H1 (cell line): ENCODE results near the gene NUTM2G. TPM values are rescaled to one million over a fixed set of nuclear protein-coding genes. Genes with fewer than 3 reads are reported as not detected.

ENCODE experiments used
- CTCF ChIA-PET: fragments of 300-600 bp; sonication (Branson Sonifier 250); formaldehyde crosslinking; loops from one replicate; lab custom pipeline; 2021; ENCODE audit not compliant: partially characterized antibody; lab: Charles Lee
- POLR2A ChIA-PET: fragments of 300-600 bp; sonication (Branson Sonifier 250); formaldehyde crosslinking; loops from one replicate; lab custom pipeline; 2021; ENCODE audit warnings: inconsistent platforms; ENCODE audit not compliant: partially characterized antibody; lab: Charles Lee
- DNase-seq, 2 experiments: peaks; one replicate each; pipeline versions ENCODE4 v3.0.0 to v3.0.0-alpha.2; 2010 to 2022; ENCODE audit warnings: low spot score in 2 of 2, low read depth in 1 of 2, mixed read lengths in 1 of 2
- FAIRE-seq: peaks from 2 replicates; lab custom pipeline; 2011; peaks lifted over from hg19 to GRCh38; lab: Jason Lieb, UNC
- H2AFZ ChIP-seq: 2 replicates; pipeline ENCODE4 v1.8.1; 2012; ENCODE audit warnings: low read length, inconsistent platforms
- H2AK5ac ChIP-seq: 2 replicates; pipeline ENCODE4 v1.6.1; 2013; ENCODE audit warnings: low read depth, low read length
- H2BK120ac ChIP-seq: replicated peaks from 2 replicates; pipeline ENCODE3; 2013; ENCODE audit warnings: low read depth, low read length, inconsistent platforms
- H2BK12ac ChIP-seq: 2 replicates; pipeline ENCODE4 v1.6.1; 2013; ENCODE audit warnings: low read depth, low read length
- H2BK15ac ChIP-seq: 2 replicates; pipeline ENCODE4 v1.6.1; 2013; ENCODE audit warnings: low read length
- H2BK20ac ChIP-seq: 2 replicates; pipeline ENCODE4 v1.6.1; 2013; ENCODE audit warnings: low read length
- H2BK5ac ChIP-seq: 2 replicates; pipeline ENCODE4 v1.6.1; 2013; ENCODE audit warnings: low read depth, low read length
- H3K14ac ChIP-seq: 2 replicates; pipeline ENCODE4 v1.6.1; 2013; ENCODE audit warnings: inconsistent platforms; ENCODE audit not compliant: insufficient read length
- H3K18ac ChIP-seq: 2 replicates; pipeline ENCODE4 v1.6.1; 2013; ENCODE audit warnings: low read length; ENCODE audit errors: extremely low read depth
- H3K23ac ChIP-seq: 2 replicates; pipeline ENCODE4 v1.6.1; 2013; ENCODE audit warnings: inconsistent platforms; ENCODE audit not compliant: insufficient read length
- H3K23me2 ChIP-seq: 2 replicates; pipeline ENCODE4 v1.6.1; 2013; ENCODE audit warnings: low read depth, low read length
- H3K27ac ChIP-seq: 2 replicates; pipeline ENCODE4 v1.6.1; 2011; ENCODE audit warnings: low read depth, low read length, inconsistent platforms
- H3K27me3 ChIP-seq, 4 experiments: replicated peaks in 1 of 4; 1 replicate in 1 of 4; 2 replicates in 3 of 4; pipeline versions ENCODE4 v1.6.1 to v1.8.1; 2011 to 2013; ENCODE audit warnings: low read length in 3 of 4, mild to moderate bottlenecking in 3 of 4, inconsistent platforms in 2 of 4, mixed read lengths in 2 of 4, moderate library complexity in 1 of 4; ENCODE audit not compliant: control insufficient read depth in 3 of 4, insufficient read depth in 3 of 4; ENCODE audit errors: extremely low read depth in 1 of 4
- H3K36me3 ChIP-seq, 4 experiments: 2 replicates each; pipeline versions ENCODE4 v1.6.1 to v1.8.1; 2011 to 2013; ENCODE audit warnings: mild to moderate bottlenecking in 4 of 4, low read length in 3 of 4, moderate library complexity in 2 of 4, control low read depth in 1 of 4, inconsistent platforms in 1 of 4; ENCODE audit not compliant: insufficient read depth in 4 of 4, control insufficient read depth in 2 of 4
- H3K4ac ChIP-seq: replicated peaks from 2 replicates; pipeline ENCODE3; 2013; ENCODE audit warnings: low read length, low read depth, mixed read lengths, inconsistent platforms; ENCODE audit not compliant: insufficient read length
- H3K4me1 ChIP-seq, 4 experiments: replicated peaks in 1 of 4; 1 replicate in 1 of 4; 2 replicates in 3 of 4; pipeline versions ENCODE4 v1.6.1 to v1.8.1; 2011 to 2013; ENCODE audit warnings: low read length in 3 of 4, inconsistent platforms in 2 of 4, mixed read lengths in 1 of 4; ENCODE audit not compliant: insufficient read depth in 4 of 4, control insufficient read depth in 3 of 4
- H3K4me2 ChIP-seq, 2 experiments: 2 replicates each; pipeline versions ENCODE4 v1.6.1 to v1.8.1; 2011 to 2013; ENCODE audit warnings: low read depth in 2 of 2, low read length in 2 of 2, control low read depth in 1 of 2, inconsistent platforms in 1 of 2, mild to moderate bottlenecking in 1 of 2; ENCODE audit not compliant: insufficient read depth in 1 of 2
- H3K4me3 ChIP-seq, 4 experiments: fragments of 200-600, 300-600 bp in 1 of 4; sonication (generic), shearing (Covaris generic), sonication (Bioruptor Twin) in 1 of 4; 2 replicates each; pipeline versions ENCODE4 v1.5.1 to v1.8.1; 2011 to 2016; ENCODE audit warnings: low read length in 4 of 4, low read depth in 3 of 4, control low read depth in 2 of 4, inconsistent platforms in 2 of 4, mild to moderate bottlenecking in 2 of 4, mixed read lengths in 1 of 4, moderate library complexity in 1 of 4; ENCODE audit not compliant: insufficient read depth in 2 of 4; ENCODE audit errors: extremely low read depth in 1 of 4
- H3K56ac ChIP-seq: replicated peaks from 2 replicates; pipeline ENCODE3; 2013; ENCODE audit warnings: low read depth, mild to moderate bottlenecking, mixed read lengths, low read length, inconsistent platforms; ENCODE audit not compliant: insufficient read length
- H3K79me1 ChIP-seq: 2 replicates; pipeline ENCODE4 v1.6.1; 2013; ENCODE audit warnings: low read depth, low read length, control low read depth
- H3K79me2 ChIP-seq, 2 experiments: 2 replicates each; pipeline versions ENCODE4 v1.6.1 to v1.8.1; 2012 to 2013; ENCODE audit warnings: low read length in 2 of 2, mild to moderate bottlenecking in 2 of 2, inconsistent platforms in 1 of 2; ENCODE audit not compliant: insufficient read depth in 2 of 2, control insufficient read depth in 1 of 2
- H3K9ac ChIP-seq, 4 experiments: replicated peaks in 1 of 4; 1 replicate in 1 of 4; 2 replicates in 3 of 4; pipeline versions ENCODE4 v1.6.1 to v1.8.1; 2011 to 2013; ENCODE audit warnings: low read depth in 3 of 4, low read length in 3 of 4, control low read depth in 2 of 4, mild to moderate bottlenecking in 2 of 4, moderate library complexity in 2 of 4, inconsistent platforms in 1 of 4; ENCODE audit errors: extremely low read depth in 1 of 4
- H3K9me3 ChIP-seq, 2 experiments: 2 replicates each; pipeline versions ENCODE4 v1.6.1 to v1.8.1; 2012 to 2013; ENCODE audit warnings: mild to moderate bottlenecking in 2 of 2, moderate library complexity in 2 of 2, control low read depth in 1 of 2, inconsistent platforms in 1 of 2, low read depth in 1 of 2, low read length in 1 of 2, mixed read lengths in 1 of 2; ENCODE audit not compliant: insufficient read depth in 2 of 2
- H4K20me1 ChIP-seq, 2 experiments: replicated peaks in 1 of 2; 2 replicates each; pipeline versions ENCODE3 to v1.8.1; 2011 to 2013; ENCODE audit warnings: inconsistent platforms in 2 of 2, low read length in 2 of 2, mild to moderate bottlenecking in 1 of 2; ENCODE audit not compliant: insufficient read depth in 2 of 2, control insufficient read depth in 1 of 2
- H4K5ac ChIP-seq: 2 replicates; pipeline ENCODE4 v1.6.1; 2013; ENCODE audit warnings: low read length, low read depth, mixed read lengths, inconsistent platforms; ENCODE audit not compliant: insufficient read length
- H4K8ac ChIP-seq: 2 replicates; pipeline ENCODE4 v1.8.0; 2013; ENCODE audit warnings: mild to moderate bottlenecking, moderate library complexity, low read length, inconsistent platforms; ENCODE audit not compliant: insufficient read depth; ENCODE audit errors: extremely low read depth
- H4K91ac ChIP-seq: replicated peaks from 2 replicates; pipeline ENCODE3; 2013; ENCODE audit warnings: low read length, mixed read lengths, inconsistent platforms; ENCODE audit not compliant: insufficient read length
- ASH2L ChIP-seq: fragments of 200-600, 300-600 bp; sonication (generic); IDR thresholded peaks from one replicate; pipeline ENCODE4 v1.7.1; 2017; ENCODE audit warnings: low read length
- NRF1 ChIP-seq: IDR thresholded peaks from 2 replicates; pipeline ENCODE4 v1.6.1; 2011; ENCODE audit warnings: mild to moderate bottlenecking, low read depth, low read length, improper control_type of control experiment
- POLR2AphosphoS5 ChIP-seq: IDR thresholded peaks from 2 replicates; pipeline ENCODE4 v1.6.1; 2011; ENCODE audit warnings: low read depth, low read length
- RFX5 ChIP-seq: IDR thresholded peaks from 2 replicates; pipeline ENCODE4 v1.6.1; 2011; ENCODE audit warnings: low read depth, low read length, improper control_type of control experiment, borderline replicate concordance
- SUZ12 ChIP-seq: fragments of 200-600 bp; sonication (generic); IDR thresholded peaks from 2 replicates; pipeline ENCODE4 v1.6.1; 2012; ENCODE audit warnings: mild to moderate bottlenecking, inconsistent platforms, low read length, moderate library complexity, mixed read lengths
- WGBS, 2 experiments: shearing (Covaris generic) in 1 of 2; methylation state at CpG; one replicate each; pipeline versions ENCODE4 v1.1.6 to v1.1.7; 2013 to 2015; ENCODE audit warnings: low lambda C conversion rate in 2 of 2, mixed read lengths in 2 of 2, inconsistent platforms in 1 of 2, low coverage in 1 of 2, missing lambda C conversion rate in 1 of 2; ENCODE audit not compliant: insufficient replicate concordance in 2 of 2, insufficient coverage in 1 of 2, insufficient read length in 1 of 2; ENCODE audit errors: extremely low coverage in 1 of 2, missing lambda C conversion rate in 1 of 2; 5-methylcytosine and 5-hydroxymethylcytosine counted together
- polyA plus RNA-seq, 7 experiments: library from polyadenylated mRNA; depleted of rRNA in 3 of 7; stranded (reverse) in 5 of 7; unstranded in 2 of 7; fragments of >200 nt in 5 of 7; fragments of 200-250 nt in 2 of 7; gene quantifications; 1 replicate in 5 of 7; 2 replicates in 1 of 7; 4 replicates in 1 of 7; pipeline versions ENCODE4 v1.2.1 to v1.2.3, GENCODE V29; 2011 to 2013; ENCODE audit warnings: missing spikeins in 2 of 7, mixed read lengths in 2 of 7
- total RNA-seq: library from RNA; stranded (reverse); fragmentation: NEBNext Ultra II Directional; extraction: Animal tissue kit (Norgen Biotek cat#: 25700); gene quantifications from 2 replicates; pipeline ENCODE4 v1.2.1, GENCODE V29; 2021

NUTM2G gene
- total and polyA plus RNA-seq, 2 of the 8 experiments (the other 6 are each of a cell fraction or from before 2014, with no cell fraction given), result 0.27 TPM; not detected in 1

DNA sequence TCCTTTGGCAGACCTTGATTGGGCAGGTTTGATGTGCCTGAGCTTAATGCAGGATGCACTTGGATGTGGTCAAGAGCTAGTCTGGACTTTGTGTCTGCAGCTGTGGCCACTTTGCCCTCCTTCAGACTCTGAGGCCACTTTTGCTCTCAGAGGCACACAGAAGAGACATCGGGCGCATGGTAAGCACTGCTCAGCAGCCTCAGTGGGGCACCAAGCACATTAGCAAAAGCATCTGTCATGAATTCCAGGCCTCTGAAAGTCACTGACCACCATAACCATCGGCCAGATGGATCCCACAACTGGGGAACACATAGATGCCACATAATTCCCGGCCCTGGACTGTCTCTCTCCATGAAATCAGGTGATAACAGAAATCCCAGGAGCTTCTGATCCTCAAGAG is 40.1 kb upstream of the NUTM2G start:
- Histone ChIP-seq H4K91ac (no peak overlapping the region), H3K4me3 (no peak overlapping the region), H4K20me1 (no peaks in the 10 kb centered on the region), H2AK5ac (no peak overlapping the region), H3K36me3 (no peaks in the 10 kb centered on the region), H2BK5ac (no peak overlapping the region), H3K9me3 (no peaks in the 10 kb centered on the region), H3K27ac (no peak overlapping the region), H3K79me1 (no peaks in the 10 kb centered on the region; the same call in 1 of the 2 replicates), H3K23me2 (no peaks in the 10 kb centered on the region), H2BK12ac (no peak overlapping the region), H2BK120ac (no peak overlapping the region), H2BK20ac (no peak overlapping the region), H3K4me1 (no peaks in the 10 kb centered on the region), H2BK15ac (no peak overlapping the region), H3K56ac (no peak overlapping the region), H4K8ac (no peak overlapping the region), H2AFZ (no peak overlapping the region), H3K23ac (no peak overlapping the region), H4K5ac (no peak overlapping the region), H3K4me2 (no peak overlapping the region), H3K14ac (no peak overlapping the region), H3K4ac (no peak overlapping the region), H3K9ac (no peak overlapping the region), H3K18ac (no peak overlapping the region), H3K79me2 (no peaks in the 10 kb centered on the region), H3K27me3 (no peaks in the 10 kb centered on the region)
- 100% methylated on average over 4 of the region's 4 CpGs; no CpG with 5 or more reads in 1 of the 2 experiments for WGBS, 2 experiments
- DNase-seq, result no peak
- CTCF ChIA-PET, result interaction anchor here (2.7 kb wide), 1 partner anchor 14 kb away, joined by 17 read pairs; no protein-coding TSS in a partner anchor
- POLR2A ChIA-PET, result interaction anchor here (1.0 to 1.6 kb wide), 2 partner anchors 13 to 334 kb away, joined by 3 to 4 read pairs; no protein-coding TSS in a partner anchor
- TF ChIP-seq SUZ12 (no peak), POLR2AphosphoS5 (0 out of 2 replicates have a peak, but pooled peaks have one; percentile 27), ASH2L (no peak), RFX5 (no peak), NRF1 (no peak)
- FAIRE-seq, result no peak
